Tibial nerve (tissue), 4 donors: ENCODE data around the gene JAZF1.

Source experiments
- CTCF ChIP-seq, 5 experiments: fragments of 200-600 bp in 3 of 5; fragments of 450-650 bp in 2 of 5; sonication (generic) in 3 of 5; IDR thresholded peaks; one replicate each; pipeline ENCODE4 v1.5.1; 2016 to 2019; ENCODE audit warnings: antibody characterized with exemption in 5 of 5, mild to moderate bottlenecking in 3 of 5, moderate library complexity in 2 of 5
- EP300 ChIP-seq, 2 donors: sonication (generic); formaldehyde crosslinking; IDR thresholded peaks; one replicate each; pipeline ENCODE4 v1.6.1; 2017; ENCODE audit warnings: antibody characterized with exemption in 2 of 2, mild to moderate bottlenecking in 1 of 2

- TF ChIP-seq CTCF (IDR thresholded peaks at IDR 0.05) (no peak), EP300 (IDR thresholded peaks at IDR 0.05) (no peak)
Observed at GRCh38 chr7:27861747-27862146, 318.8 kb downstream of the JAZF1 start.
